Measurements from ENCODE around the gene ANKRD49. TPM values are rescaled to one million over a fixed set of nuclear protein-coding genes. Genes with fewer than 3 reads are reported as not detected.

ANKRD49 gene
- total and polyA plus RNA-seq, 7 donors = 14.6 to 27.7 (median 19.3) TPM

GRCh38 chr11:94513091-94513490, 19.3 kb downstream of the ANKRD49 start:
- no peak for DNase-seq
- TF ChIP-seq POLR2A (IDR thresholded peaks at IDR 0.05) (no peak), EP300 (IDR thresholded peaks at IDR 0.05) (no peak), CTCF (IDR thresholded peaks at IDR 0.05) (no peak)
- peaks cover 0 to 7% (median 2%) of the 10 kb centered on the region in 4 donors for H3K4me1 ChIP-seq
- no peaks in the 10 kb centered on the region for H3K9me3 ChIP-seq
- no peak overlapping the region for H3K4me3 ChIP-seq
- H3K27me3 ChIP-seq = peaks cover 0 to 16% (median 0%) of the 10 kb centered on the region in 3 donors
- intact Hi-C loops (cut with DNase I) = loop anchor here (10.0 kb wide), 1 partner anchor 382 kb away; no protein-coding TSS in a partner anchor
- 18 to 48% methylated on average over 2 of the region's 2 CpGs for WGBS, 2 donors
- no peak overlapping the region for H3K27ac ChIP-seq
- no peaks in the 10 kb centered on the region for H3K36me3 ChIP-seq

GRCh38 chr11:94515398-94515797, 21.6 kb downstream of the ANKRD49 start:
- H3K4me1 ChIP-seq = peaks cover 0 to 11% (median 4%) of the 10 kb centered on the region in 4 donors
- 85 to 89% methylated on average over 2 of the region's 2 CpGs for WGBS, 2 donors
- no peak overlapping the region for H3K27ac ChIP-seq
- intact Hi-C loops (cut with DNase I) = loop anchor here (10.0 kb wide), 1 partner anchor 379 kb away; no protein-coding TSS in a partner anchor
- H3K9me3 ChIP-seq = no peaks in the 10 kb centered on the region
- H3K4me3 ChIP-seq = no peak overlapping the region
- no peaks in the 10 kb centered on the region for H3K36me3 ChIP-seq
- peaks cover 0 to 16% (median 0%) of the 10 kb centered on the region in 3 donors for H3K27me3 ChIP-seq
- TF ChIP-seq POLR2A (IDR thresholded peaks at IDR 0.05) (no peak), EP300 (IDR thresholded peaks at IDR 0.05) (no peak), CTCF (IDR thresholded peaks at IDR 0.05) (no peak), POLR2AphosphoS5 (IDR thresholded peaks at IDR 0.05) (no peak)
- DNase-seq = no peak

GRCh38 chr11:94516725-94517124, 22.9 kb downstream of the ANKRD49 start:
- Histone ChIP-seq H3K27me3 (peaks cover 0 to 11% (median 0%) of the 10 kb centered on the region in 3 donors), H3K4me1 (peaks cover 0 to 9% (median 4%) of the 10 kb centered on the region in 4 donors), H3K36me3 (no peaks in the 10 kb centered on the region), H3K4me3 (no peak overlapping the region), H3K27ac (no peak overlapping the region), H3K9me3 (no peaks in the 10 kb centered on the region)
- no peak for DNase-seq
- TF ChIP-seq EP300 (IDR thresholded peaks at IDR 0.05) (no peak), POLR2AphosphoS5 (IDR thresholded peaks at IDR 0.05) (no peak), CTCF (IDR thresholded peaks at IDR 0.05) (no peak), POLR2A (IDR thresholded peaks at IDR 0.05) (no peak)
- intact Hi-C loops (cut with DNase I) = loop anchor here (10.0 kb wide), 1 partner anchor 378 kb away; no protein-coding TSS in a partner anchor
- WGBS, 2 donors = 40 to 44% methylated on average over 1 of the region's 1 CpG

- intact Hi-C loops (cut with DNase I) = loop anchor here (2.0 to 10.0 kb wide), 2 partner anchors 45 to 377 kb away; no protein-coding TSS in a partner anchor
- DNase-seq = no peak
- H3K27me3 ChIP-seq = peaks cover 0 to 4% (median 0%) of the 10 kb centered on the region in 3 donors
- H3K27ac ChIP-seq = no peak overlapping the region
- H3K4me1 ChIP-seq = peaks cover 0 to 4% (median 2%) of the 10 kb centered on the region in 4 donors
- WGBS, 2 donors = 63 to 84% methylated on average over 4 of the region's 4 CpGs
- H3K9me3 ChIP-seq = no peaks in the 10 kb centered on the region
- no peaks in the 10 kb centered on the region for H3K36me3 ChIP-seq
- TF ChIP-seq CTCF (IDR thresholded peaks at IDR 0.05) = no peak
- TF ChIP-seq POLR2AphosphoS5 (IDR thresholded peaks at IDR 0.05) = no peak
- no peak overlapping the region for H3K4me3 ChIP-seq
Observed at GRCh38 chr11:94518300-94518699, 24.5 kb downstream of the ANKRD49 start.
